ENCODE results near the gene RBMS1. TPM values are rescaled to one million over a fixed set of nuclear protein-coding genes. Genes with fewer than 3 reads are reported as not detected.

RBMS1 gene
- total and polyA plus RNA-seq, 4 donors: 7.9 to 23.5 (median 15.5) TPM

DNA sequence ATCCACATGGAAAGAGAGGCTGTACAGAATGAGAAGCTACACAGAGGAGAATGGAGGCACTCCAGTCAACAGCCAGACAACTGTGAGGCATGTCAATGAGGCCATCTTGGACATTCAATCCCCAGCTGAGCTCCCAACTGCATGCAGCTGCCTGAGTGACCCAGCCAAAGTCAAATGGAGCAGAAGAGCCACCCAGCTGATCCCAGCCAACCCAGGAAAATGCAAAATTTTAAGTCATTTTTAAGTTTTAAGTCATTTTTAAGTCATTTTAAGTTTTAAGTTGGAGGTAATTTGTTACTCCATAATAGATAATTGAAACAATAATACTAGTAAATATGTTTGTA is 63.6 kb downstream of the RBMS1 start:
- DNase-seq (ENCODE audit: low spot score): no peak
- H3K36me3 ChIP-seq (ENCODE audit: control insufficient read depth in 4 of 4, insufficient read depth in 3 of 4, low read depth in 1 of 4, low read length in 3 of 4): no peaks in the 10 kb centered on the region
- H3K27me3 ChIP-seq (ENCODE audit: control insufficient read depth in 4 of 4, insufficient read depth in 4 of 4, low read length in 3 of 4): no peaks in the 10 kb centered on the region
- no peaks in the 10 kb centered on the region for H3K9me3 ChIP-seq (ENCODE audit: control insufficient read depth in 4 of 4, low read length in 3 of 4)
- H3K4me1 ChIP-seq (ENCODE audit: control insufficient read depth in 4 of 4, insufficient read depth in 4 of 4, low read length in 3 of 4): peaks cover 0 to 4% (median 3%) of the 10 kb centered on the region in 4 donors
- H3K27ac ChIP-seq (ENCODE audit: low read depth in 1 of 2, low read length in 2 of 2): no peak overlapping the region
- H3K9ac ChIP-seq (ENCODE audit: low read depth in 1 of 2, low read length in 2 of 2): no peak overlapping the region
- H3K4me3 ChIP-seq (ENCODE audit: low read depth in 1 of 3, low read length in 3 of 3): no peak overlapping the region
- no peak for TF ChIP-seq EGR1 (IDR thresholded peaks at IDR 0.05; ENCODE audit: low read depth in 2 of 2)
- TF ChIP-seq NR2F2 (IDR thresholded peaks at IDR 0.05): no peak
- no peak for TF ChIP-seq RAD21 (IDR thresholded peaks at IDR 0.05)
- no peak for TF ChIP-seq YY1 (IDR thresholded peaks at IDR 0.05)
- TF ChIP-seq, protein P1, sequence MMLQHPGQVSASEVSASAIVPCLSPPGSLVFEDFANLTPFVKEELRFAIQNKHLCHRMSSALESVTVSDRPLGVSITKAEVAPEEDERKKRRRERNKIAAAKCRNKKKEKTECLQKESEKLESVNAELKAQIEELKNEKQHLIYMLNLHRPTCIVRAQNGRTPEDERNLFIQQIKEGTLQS (IDR thresholded peaks at IDR 0.05): no peak
- no peak for TF ChIP-seq JUND (IDR thresholded peaks at IDR 0.05)
- TF ChIP-seq, protein P2, sequence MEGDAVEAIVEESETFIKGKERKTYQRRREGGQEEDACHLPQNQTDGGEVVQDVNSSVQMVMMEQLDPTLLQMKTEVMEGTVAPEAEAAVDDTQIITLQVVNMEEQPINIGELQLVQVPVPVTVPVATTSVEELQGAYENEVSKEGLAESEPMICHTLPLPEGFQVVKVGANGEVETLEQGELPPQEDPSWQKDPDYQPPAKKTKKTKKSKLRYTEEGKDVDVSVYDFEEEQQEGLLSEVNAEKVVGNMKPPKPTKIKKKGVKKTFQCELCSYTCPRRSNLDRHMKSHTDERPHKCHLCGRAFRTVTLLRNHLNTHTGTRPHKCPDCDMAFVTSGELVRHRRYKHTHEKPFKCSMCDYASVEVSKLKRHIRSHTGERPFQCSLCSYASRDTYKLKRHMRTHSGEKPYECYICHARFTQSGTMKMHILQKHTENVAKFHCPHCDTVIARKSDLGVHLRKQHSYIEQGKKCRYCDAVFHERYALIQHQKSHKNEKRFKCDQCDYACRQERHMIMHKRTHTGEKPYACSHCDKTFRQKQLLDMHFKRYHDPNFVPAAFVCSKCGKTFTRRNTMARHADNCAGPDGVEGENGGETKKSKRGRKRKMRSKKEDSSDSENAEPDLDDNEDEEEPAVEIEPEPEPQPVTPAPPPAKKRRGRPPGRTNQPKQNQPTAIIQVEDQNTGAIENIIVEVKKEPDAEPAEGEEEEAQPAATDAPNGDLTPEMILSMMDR (IDR thresholded peaks at IDR 0.05; ENCODE audit: low read depth, low read length, missing input control): no peak
- TF ChIP-seq HNF4G (IDR thresholded peaks at IDR 0.05): no peak
- TF ChIP-seq RXRA (IDR thresholded peaks at IDR 0.05): no peak
- TF ChIP-seq TAF1 (conservative IDR thresholded peaks at IDR 0.05): no peak
- TF ChIP-seq, protein P3, sequence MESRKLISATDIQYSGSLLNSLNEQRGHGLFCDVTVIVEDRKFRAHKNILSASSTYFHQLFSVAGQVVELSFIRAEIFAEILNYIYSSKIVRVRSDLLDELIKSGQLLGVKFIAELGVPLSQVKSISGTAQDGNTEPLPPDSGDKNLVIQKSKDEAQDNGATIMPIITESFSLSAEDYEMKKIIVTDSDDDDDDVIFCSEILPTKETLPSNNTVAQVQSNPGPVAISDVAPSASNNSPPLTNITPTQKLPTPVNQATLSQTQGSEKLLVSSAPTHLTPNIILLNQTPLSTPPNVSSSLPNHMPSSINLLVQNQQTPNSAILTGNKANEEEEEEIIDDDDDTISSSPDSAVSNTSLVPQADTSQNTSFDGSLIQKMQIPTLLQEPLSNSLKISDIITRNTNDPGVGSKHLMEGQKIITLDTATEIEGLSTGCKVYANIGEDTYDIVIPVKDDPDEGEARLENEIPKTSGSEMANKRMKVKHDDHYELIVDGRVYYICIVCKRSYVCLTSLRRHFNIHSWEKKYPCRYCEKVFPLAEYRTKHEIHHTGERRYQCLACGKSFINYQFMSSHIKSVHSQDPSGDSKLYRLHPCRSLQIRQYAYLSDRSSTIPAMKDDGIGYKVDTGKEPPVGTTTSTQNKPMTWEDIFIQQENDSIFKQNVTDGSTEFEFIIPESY (IDR thresholded peaks at IDR 0.05): no peak
- TF ChIP-seq HNF4A (conservative IDR thresholded peaks at IDR 0.05): no peak
- no peak for TF ChIP-seq SP1 (IDR thresholded peaks at IDR 0.05)
- TF ChIP-seq FOXA2 (IDR thresholded peaks at IDR 0.05): no peak
- TF ChIP-seq, protein P4, sequence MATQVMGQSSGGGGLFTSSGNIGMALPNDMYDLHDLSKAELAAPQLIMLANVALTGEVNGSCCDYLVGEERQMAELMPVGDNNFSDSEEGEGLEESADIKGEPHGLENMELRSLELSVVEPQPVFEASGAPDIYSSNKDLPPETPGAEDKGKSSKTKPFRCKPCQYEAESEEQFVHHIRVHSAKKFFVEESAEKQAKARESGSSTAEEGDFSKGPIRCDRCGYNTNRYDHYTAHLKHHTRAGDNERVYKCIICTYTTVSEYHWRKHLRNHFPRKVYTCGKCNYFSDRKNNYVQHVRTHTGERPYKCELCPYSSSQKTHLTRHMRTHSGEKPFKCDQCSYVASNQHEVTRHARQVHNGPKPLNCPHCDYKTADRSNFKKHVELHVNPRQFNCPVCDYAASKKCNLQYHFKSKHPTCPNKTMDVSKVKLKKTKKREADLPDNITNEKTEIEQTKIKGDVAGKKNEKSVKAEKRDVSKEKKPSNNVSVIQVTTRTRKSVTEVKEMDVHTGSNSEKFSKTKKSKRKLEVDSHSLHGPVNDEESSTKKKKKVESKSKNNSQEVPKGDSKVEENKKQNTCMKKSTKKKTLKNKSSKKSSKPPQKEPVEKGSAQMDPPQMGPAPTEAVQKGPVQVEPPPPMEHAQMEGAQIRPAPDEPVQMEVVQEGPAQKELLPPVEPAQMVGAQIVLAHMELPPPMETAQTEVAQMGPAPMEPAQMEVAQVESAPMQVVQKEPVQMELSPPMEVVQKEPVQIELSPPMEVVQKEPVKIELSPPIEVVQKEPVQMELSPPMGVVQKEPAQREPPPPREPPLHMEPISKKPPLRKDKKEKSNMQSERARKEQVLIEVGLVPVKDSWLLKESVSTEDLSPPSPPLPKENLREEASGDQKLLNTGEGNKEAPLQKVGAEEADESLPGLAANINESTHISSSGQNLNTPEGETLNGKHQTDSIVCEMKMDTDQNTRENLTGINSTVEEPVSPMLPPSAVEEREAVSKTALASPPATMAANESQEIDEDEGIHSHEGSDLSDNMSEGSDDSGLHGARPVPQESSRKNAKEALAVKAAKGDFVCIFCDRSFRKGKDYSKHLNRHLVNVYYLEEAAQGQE (IDR thresholded peaks at IDR 0.05): no peak
- TF ChIP-seq, protein P5, sequence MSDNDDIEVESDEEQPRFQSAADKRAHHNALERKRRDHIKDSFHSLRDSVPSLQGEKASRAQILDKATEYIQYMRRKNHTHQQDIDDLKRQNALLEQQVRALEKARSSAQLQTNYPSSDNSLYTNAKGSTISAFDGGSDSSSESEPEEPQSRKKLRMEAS (IDR thresholded peaks at IDR 0.05): no peak
- TF ChIP-seq GABPA (IDR thresholded peaks at IDR 0.05 in 1 of 2, conservative IDR thresholded peaks at IDR 0.05 in 1 of 2): no peak
- no peak for TF ChIP-seq FOXA1 (IDR thresholded peaks at IDR 0.05)
